ENCODE data around the gene SVIL.
"Not testable (repeated sequence)": the region's sequence is repeated elsewhere in the genome, so short reads cannot be mapped to it uniquely, and the experiment has no call there.

SVIL gene

DNA sequence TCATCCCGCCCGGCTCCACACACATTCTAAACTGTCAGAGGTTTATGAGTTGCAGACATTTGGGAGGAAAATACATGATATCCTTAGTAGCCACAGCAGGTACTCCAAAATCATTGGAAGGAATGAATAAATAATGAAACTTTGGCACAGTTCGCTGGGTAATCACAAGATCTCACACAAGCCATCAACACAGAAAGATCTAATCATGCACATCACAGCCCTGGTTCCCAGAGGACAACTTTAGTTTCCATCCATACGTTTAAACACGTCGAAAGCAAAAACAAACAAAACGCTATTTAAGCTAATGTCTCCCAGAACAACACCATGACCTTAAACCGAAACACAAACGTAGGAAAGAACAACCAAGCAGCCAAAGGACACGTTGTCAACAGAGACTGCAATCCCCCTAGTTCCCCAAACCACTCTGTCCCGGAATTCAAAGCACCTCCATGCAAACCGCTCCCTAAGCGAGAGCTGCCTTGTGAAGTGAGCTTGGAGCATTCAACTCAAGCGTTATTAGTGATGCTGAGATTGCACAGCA is 12.3 kb downstream of the SVIL start:
- Mint-ChIP-seq H3K27me3 (no peaks in the 10 kb centered on the region), H3K36me3 (no peaks in the 10 kb centered on the region), H3K4me3 (no peak overlapping the region), H3K4me1 (no peaks in the 10 kb centered on the region), H3K27ac (no peak overlapping the region), H3K9me3 (no peaks in the 10 kb centered on the region)
- no peak for ATAC-seq (replicated peaks)
- no peak for DNase-seq

DNA sequence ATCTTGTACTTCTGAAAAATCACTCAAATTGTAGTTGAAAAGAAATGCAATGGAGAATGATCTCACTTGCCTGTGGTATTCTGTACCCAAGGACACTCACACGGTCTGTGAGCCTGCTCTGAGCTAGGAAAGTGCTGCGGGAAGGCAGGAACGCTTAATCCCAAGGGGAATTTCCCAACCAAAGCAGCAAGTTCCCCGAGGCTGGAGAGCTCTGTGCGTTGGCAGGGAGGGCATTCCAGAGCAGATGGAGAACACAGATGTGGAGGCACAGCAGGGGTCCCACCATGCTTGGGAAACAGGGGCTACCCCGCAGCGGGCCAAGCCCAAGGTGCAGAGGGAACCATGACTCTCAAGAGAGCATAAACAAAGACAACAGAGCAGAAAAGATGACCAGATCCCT is 13.6 kb downstream of the SVIL start:
- no peaks in the 10 kb centered on the region for H3K4me1 Mint-ChIP-seq

DNA sequence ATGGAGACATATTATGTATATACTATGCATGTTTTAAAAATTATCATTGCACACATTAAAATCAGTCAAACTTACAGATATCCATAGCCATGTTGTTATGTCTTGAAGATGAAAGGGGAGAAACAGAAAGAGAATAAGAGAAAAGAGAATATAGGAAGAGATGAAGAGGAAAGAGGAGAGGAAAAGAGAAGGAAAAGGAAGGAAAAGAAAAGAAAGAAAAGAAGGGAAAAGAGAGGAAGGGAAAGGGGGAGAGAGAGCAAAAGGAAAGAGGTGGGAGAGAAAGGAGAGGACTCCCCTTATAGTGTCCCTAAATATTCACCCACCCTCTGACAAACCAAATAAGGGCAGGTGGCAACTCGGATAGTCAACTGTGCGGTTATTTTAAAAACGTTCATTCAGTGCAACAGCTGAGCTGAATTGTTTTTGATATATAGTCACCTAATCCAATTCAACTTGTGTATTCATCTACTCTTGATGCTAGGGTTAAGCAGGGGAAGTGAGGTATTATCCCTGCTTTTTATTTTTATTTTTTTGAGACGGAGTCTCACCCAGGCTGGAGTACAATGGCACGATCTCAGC is 14.6 kb downstream of the SVIL start:
- H3K4me3 Mint-ChIP-seq, result no peak overlapping the region
- DNase-seq, result no peak
- no peak for ATAC-seq (replicated peaks)
- no peaks in the 10 kb centered on the region for H3K36me3 Mint-ChIP-seq
- H3K27me3 Mint-ChIP-seq, result no peaks in the 10 kb centered on the region
- no peaks in the 10 kb centered on the region for H3K4me1 Mint-ChIP-seq
- H3K9me3 Mint-ChIP-seq, result no peaks in the 10 kb centered on the region
- H3K27ac Mint-ChIP-seq, result no peak overlapping the region

More for the DNA sequence above, 13.6 kb downstream of the SVIL start:
- Mint-ChIP-seq H3K36me3 (no peaks in the 10 kb centered on the region), H3K4me3 (no peak overlapping the region), H3K9me3 (no peaks in the 10 kb centered on the region), H3K27ac (no peak overlapping the region), H3K27me3 (no peaks in the 10 kb centered on the region)
- DNase-seq, result no peak
- ATAC-seq (replicated peaks), result no peak

DNA sequence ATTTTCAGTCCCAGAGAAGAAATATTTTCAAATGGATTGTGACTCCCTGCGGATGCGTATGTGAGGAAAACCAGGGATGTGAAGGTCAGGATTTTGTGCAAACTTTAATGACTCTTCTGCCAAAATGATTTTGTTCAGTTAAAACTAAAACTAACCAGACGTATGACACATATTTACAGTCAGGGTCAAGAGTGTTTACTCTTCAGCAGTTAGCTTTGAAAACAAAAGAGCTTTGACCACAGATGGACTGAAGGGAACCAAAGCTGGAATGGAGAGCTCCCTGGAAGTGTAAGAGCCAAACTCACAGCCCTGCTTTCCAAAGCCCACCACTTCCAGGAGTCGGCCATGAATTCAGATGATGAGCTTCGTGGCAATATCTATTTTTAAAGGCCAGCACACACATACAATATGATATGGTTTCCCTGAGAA is 15.5 kb downstream of the SVIL start:
- Mint-ChIP-seq H3K27ac (no peak overlapping the region), H3K4me3 (no peak overlapping the region), H3K36me3 (no peaks in the 10 kb centered on the region), H3K4me1 (no peaks in the 10 kb centered on the region), H3K9me3 (no peaks in the 10 kb centered on the region), H3K27me3 (no peaks in the 10 kb centered on the region)
- DNase-seq (no peak), ATAC-seq (replicated peaks) (no peak)

DNA sequence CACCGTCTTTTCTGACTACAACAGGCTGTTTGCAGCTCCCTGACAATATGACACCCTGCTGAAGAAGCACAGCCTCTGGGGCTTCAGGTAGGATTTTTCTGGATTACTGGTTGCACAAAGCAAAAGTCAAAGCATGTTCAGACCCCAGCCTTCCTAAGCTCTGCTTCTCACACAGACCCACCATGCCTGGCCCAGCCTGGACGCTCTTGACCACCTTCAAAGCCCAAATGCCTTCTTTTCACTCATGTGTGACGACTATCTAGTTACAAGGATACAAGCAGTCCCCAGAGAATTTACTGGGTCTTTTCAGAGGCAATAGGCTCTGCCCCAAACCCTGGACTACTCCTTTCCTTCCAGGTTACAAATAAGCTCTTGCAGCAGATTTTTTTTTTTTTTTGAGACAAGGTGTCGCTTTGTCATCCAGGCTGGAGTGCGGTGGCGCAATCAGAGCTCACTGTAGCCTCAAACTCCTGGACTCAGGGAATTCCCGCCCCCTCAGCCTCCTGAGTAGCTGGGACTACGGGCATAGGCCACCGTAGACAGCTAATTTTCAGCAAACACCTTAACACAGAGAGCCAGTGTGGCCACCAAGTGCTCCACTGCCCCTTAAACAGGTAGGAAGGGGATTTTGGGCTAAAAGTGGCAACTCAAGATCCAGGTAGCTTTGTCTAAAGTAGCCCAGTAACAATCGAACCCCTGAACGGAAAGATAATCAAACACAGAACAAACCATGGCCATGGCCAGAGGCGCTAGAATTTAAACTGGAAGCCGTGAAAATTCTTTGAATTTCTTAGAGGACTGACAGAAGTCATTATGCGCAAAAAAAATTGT is 16.2 kb downstream of the SVIL start:
- H3K36me3 Mint-ChIP-seq, result no peaks in the 10 kb centered on the region
- H3K4me3 Mint-ChIP-seq, result no peak overlapping the region
- DNase-seq (no peak), ATAC-seq (replicated peaks) (no peak)
- H3K9me3 Mint-ChIP-seq, result no peaks in the 10 kb centered on the region
- H3K4me1 Mint-ChIP-seq, result no peaks in the 10 kb centered on the region
- no peaks in the 10 kb centered on the region for H3K27me3 Mint-ChIP-seq
- H3K27ac Mint-ChIP-seq, result no peak overlapping the region

DNA sequence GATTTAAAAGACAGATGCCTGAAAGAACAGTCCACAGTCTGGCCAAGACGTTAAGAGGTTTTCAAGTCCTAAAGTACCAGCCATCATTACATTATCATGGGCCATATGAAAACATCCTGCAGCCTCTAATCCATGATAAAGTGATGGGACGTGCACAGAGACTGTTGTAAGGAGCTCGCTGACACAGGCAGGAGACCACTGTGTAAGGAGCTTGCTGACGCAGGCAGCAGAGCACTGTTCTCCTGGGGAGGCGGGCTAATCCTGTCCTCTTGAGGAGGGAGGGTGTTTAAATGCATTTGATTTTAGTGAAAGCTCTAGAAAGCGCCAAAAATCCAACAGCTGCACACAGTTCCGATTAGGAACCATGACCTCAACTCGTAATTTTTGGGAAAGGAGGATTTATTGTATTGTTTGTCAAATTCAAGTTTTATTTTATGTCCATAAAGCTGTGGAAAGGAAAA is 16.9 kb downstream of the SVIL start:
- Mint-ChIP-seq H3K36me3 (no peaks in the 10 kb centered on the region), H3K9me3 (no peaks in the 10 kb centered on the region), H3K27ac (no peak overlapping the region), H3K27me3 (no peaks in the 10 kb centered on the region), H3K4me3 (no peak overlapping the region), H3K4me1 (no peaks in the 10 kb centered on the region)
- no peak for ATAC-seq (replicated peaks)
- no peak for DNase-seq

DNA sequence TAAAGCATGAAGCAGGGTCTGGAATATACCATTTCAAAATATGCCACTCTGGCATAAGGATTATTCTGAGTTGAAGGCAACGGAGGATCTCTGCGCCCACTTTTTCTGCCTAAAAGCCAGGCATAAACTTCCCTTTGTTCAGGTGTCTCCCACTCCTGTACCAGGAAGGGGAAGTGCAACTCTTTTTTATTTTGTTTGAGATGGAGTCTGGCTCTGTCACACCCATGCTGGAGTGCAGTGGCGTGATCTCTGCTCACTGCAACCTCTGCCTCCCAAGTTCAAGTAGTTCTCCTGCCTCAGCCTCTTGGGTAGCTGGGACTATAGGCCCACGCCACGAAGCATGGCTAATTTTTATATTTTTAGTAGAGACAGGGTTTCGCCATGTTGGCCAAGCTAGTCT is 18.2 kb downstream of the SVIL start:
- no peaks in the 10 kb centered on the region for H3K4me1 Mint-ChIP-seq
- no peaks in the 10 kb centered on the region for H3K36me3 Mint-ChIP-seq
- no peak overlapping the region for H3K27ac Mint-ChIP-seq
- DNase-seq, result no peak
- no peaks in the 10 kb centered on the region for H3K9me3 Mint-ChIP-seq
- no peaks in the 10 kb centered on the region for H3K27me3 Mint-ChIP-seq
- no peak for ATAC-seq (replicated peaks)
- no peak overlapping the region for H3K4me3 Mint-ChIP-seq

DNA sequence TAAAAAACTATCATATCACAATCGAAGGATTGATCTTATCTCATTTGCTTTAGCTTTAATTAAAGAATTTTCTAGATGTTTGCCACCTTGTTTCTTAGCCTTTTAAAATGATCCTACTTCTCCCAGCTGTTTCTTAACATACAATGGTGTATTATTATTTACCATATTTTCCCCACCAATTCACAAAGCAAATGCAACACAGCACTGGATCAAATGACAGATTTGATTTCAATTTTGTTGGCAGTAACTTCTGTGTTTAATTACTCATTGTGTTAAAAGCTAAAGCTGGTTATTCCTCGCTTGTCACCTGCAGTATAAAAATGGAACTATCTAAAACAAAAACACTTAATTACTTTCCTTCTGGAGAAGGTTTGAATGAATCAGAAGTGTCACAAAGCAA is 19.6 kb downstream of the SVIL start:
- H3K36me3 Mint-ChIP-seq, result peaks cover 3 to 7% of the 10 kb centered on the region in 2 donors
- ATAC-seq (replicated peaks) (no peak), DNase-seq (no peak)
- H3K4me1 Mint-ChIP-seq, result no peaks in the 10 kb centered on the region
- H3K4me3 Mint-ChIP-seq, result no peak overlapping the region
- H3K9me3 Mint-ChIP-seq, result peaks cover under 1 to 4% of the 10 kb centered on the region in 2 donors
- H3K27me3 Mint-ChIP-seq, result no peaks in the 10 kb centered on the region
- no peak overlapping the region for H3K27ac Mint-ChIP-seq

DNA sequence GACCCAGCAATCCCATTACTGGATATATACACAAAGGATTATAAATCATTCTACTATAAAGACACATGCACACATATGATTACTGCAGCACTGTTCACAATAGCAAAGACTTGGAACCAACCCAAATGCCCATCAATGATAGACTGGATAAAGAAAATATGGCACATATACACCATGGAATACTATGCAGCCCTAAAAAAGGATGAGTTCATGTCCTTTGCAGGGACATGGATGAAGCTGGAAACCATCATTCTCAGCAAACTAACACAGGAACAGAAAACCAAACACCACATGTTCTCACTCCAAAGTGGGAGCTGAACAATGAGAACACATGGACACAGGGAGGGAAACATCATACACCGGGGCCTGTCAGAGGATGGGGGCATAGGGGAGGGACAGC is 20.5 kb downstream of the SVIL start:
- not testable (repeated sequence) for H3K27me3 Mint-ChIP-seq; H3K4me3 Mint-ChIP-seq; H3K27ac Mint-ChIP-seq; H3K4me1 Mint-ChIP-seq; ATAC-seq (replicated peaks); DNase-seq
- H3K36me3 Mint-ChIP-seq, result peaks cover 9 to 11% of the 10 kb centered on the region in 2 donors
- H3K9me3 Mint-ChIP-seq, result peaks cover 7 to 11% of the 10 kb centered on the region in 2 donors

DNA sequence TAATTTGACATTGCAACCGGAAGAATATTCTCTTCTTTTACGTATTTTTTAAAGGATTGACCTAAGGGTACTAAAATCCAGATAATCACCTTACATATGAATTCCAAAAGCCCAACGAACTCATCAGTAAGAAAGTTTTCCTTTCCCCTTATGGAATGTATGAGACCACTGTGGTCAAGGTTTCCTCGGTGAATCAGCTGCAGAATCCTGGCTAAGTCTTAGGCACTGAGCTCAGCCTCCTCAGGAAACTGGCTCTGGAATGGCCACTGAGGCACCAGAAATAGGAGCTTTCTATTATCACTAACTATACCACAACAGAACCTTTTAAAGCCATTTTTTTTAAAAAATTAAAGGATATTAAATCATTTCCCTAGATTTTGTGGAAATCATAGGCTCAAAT is 21.0 kb downstream of the SVIL start:
- no peak overlapping the region for H3K27ac Mint-ChIP-seq
- peaks cover 9 to 11% of the 10 kb centered on the region in 2 donors for H3K36me3 Mint-ChIP-seq
- no peak for DNase-seq
- ATAC-seq (replicated peaks), result no peak
- no peak overlapping the region for H3K4me3 Mint-ChIP-seq
- H3K27me3 Mint-ChIP-seq, result no peaks in the 10 kb centered on the region
- H3K4me1 Mint-ChIP-seq, result no peaks in the 10 kb centered on the region
- peaks cover 12 to 14% of the 10 kb centered on the region in 2 donors for H3K9me3 Mint-ChIP-seq

DNA sequence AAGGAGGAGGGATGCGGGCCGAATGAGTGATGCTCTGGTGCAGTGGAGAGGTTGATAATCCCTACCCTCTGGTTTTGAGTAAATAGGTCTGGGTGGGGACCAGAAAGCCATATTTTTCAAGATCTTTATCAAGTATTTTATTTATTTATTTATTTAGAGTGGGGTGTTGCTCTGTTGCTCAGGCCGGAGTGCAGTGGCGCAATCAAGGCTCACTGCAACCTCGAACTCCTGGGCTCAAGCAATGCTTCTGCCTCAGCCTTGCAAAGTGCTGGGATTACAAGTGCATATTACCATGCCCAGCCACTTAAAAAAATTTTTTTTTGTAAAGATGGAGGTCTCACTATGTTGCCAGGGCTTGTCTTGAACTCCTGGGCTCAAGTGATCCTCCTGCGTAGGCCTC is 21.6 kb downstream of the SVIL start:
- peaks cover 9 to 11% of the 10 kb centered on the region in 2 donors for H3K36me3 Mint-ChIP-seq
- ATAC-seq (replicated peaks), result no peak
- no peak overlapping the region for H3K4me3 Mint-ChIP-seq
- H3K27me3 Mint-ChIP-seq, result no peaks in the 10 kb centered on the region
- H3K9me3 Mint-ChIP-seq, result peaks cover 12 to 14% of the 10 kb centered on the region in 2 donors
- no peak for DNase-seq
- H3K27ac Mint-ChIP-seq, result no peak overlapping the region
- H3K4me1 Mint-ChIP-seq, result no peaks in the 10 kb centered on the region

DNA sequence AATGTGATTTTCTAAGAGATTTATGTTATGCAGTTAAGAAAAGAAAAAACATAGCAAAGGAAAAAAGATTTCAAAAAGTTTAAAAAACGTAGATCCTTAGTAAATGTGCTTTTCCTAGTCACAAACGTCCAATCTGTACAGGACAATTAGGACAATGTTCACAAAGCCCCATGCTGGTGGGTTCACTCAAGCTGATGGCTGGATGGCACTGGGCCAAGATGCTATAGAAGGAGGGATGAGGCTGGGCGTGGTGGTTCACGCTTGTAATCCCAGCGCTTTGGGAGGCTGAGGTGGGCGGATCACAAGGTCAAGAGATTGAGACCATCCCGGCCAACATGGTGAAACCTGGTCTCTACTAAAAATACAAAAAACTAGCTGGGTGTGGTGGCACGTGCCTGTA is 22.1 kb downstream of the SVIL start:
- H3K9me3 Mint-ChIP-seq, result peaks cover 12 to 14% of the 10 kb centered on the region in 2 donors
- ATAC-seq (replicated peaks), result no peak
- no peak for DNase-seq
- H3K27ac Mint-ChIP-seq, result no peak overlapping the region
- no peaks in the 10 kb centered on the region for H3K4me1 Mint-ChIP-seq
- H3K27me3 Mint-ChIP-seq, result no peaks in the 10 kb centered on the region
- no peak overlapping the region for H3K4me3 Mint-ChIP-seq
- peaks cover 9 to 11% of the 10 kb centered on the region in 2 donors for H3K36me3 Mint-ChIP-seq

DNA sequence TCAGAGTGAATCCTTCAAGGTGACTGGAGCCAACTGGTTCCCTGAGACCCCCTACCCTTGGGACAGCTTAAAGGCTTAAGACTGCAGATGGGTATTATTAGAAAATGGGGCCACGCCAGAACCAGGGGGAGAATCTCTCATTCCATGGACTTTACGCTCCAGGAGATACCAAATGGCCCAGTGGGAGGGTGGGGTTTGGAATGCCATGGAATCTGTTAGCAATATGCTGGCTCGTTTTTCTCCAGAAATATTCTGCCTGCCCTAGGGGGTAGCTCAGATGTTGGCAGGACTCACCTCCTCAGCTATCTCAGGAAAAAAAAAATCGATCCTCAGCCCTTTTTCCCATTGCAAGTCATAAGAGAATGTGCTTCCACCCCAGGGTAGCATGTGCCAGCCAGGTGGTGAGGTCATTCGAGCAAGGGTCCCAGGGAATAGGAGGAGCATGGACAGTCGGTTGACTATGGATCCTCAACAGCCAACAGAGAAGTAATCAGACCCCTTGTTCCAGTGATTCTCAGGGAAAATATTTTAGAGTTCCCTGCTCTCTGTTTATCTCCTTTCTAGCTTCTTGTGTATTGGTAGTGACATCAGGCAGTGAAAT is 22.9 kb downstream of the SVIL start:
- ATAC-seq (replicated peaks), result no peak
- Mint-ChIP-seq H3K27me3 (no peaks in the 10 kb centered on the region), H3K4me3 (no peak overlapping the region), H3K36me3 (peaks cover 9 to 11% of the 10 kb centered on the region in 2 donors), H3K27ac (no peak overlapping the region), H3K9me3 (peaks cover 12 to 14% of the 10 kb centered on the region in 2 donors), H3K4me1 (no peaks in the 10 kb centered on the region)
- no peak for DNase-seq

DNA sequence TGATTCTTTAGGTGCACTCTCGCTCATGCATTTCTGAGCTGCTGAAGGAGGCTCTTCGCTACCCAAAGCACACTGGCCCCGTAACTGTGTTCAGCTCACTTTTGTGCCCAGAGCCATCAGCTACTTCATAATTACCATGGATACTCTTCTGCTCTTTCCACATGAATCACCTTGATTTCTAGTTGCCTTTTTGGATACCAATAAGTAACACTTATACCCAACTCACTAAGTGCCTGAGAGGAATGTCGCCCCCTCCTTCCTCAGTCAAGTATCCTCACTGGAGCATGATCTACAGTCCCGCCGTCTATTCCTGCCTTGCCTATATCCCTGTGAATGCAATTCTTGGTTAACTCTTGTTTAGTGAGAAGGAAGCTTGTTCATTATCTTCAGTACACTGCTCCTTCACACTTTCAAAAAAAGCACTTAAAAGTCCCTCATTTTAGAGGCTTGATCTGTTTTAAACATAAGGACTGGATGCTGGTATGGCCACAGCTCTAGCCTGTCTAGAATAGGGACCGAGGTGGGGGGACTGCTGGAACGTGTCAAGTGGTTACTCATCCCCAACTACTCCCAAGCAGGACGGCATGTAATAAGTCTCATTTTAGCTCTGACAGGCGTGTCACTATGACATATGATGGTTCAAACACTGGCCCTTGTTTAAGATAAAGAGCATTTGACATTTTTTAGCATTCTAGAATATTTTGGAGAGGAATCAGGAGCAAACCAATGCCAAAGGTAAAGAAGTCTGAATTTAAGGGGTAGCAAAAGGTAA is 23.7 kb downstream of the SVIL start:
- no peaks in the 10 kb centered on the region for H3K27me3 Mint-ChIP-seq
- no peaks in the 10 kb centered on the region for H3K4me1 Mint-ChIP-seq
- H3K9me3 Mint-ChIP-seq, result peaks cover 12 to 14% of the 10 kb centered on the region in 2 donors
- H3K4me3 Mint-ChIP-seq, result no peak overlapping the region
- DNase-seq (no peak), ATAC-seq (replicated peaks) (no peak)
- no peak overlapping the region for H3K27ac Mint-ChIP-seq
- peaks cover 9 to 11% of the 10 kb centered on the region in 2 donors for H3K36me3 Mint-ChIP-seq

All from stimulated activated naive B cell treated with anti-CD40 and anti-IgM and Interleukin-4, amounts not matched to agents 10 μg/mL and 1 μg/mL and 100 μg/mL, for 72 hours (primary cell).